A375 (cell line): ENCODE data around the gene TCERG1L. TPM values are rescaled to one million over a fixed set of nuclear protein-coding genes. Genes with fewer than 3 reads are reported as not detected.

ENCODE experiments used
- total RNA-seq: library from RNA; depleted of rRNA; stranded (reverse); fragments of >200 nt; shearing (Covaris generic); gene quantifications from 2 replicates; pipeline ENCODE4 v1.2.3, GENCODE V29; 2014; rRNA removed

TCERG1L gene
- not detected in 2 replicates for total RNA-seq

GRCh38 chr10:131311661-131312477 lies at the start of gene TCERG1L:
Gene TCERG1L (minus strand): TSS chr10:131311721. CDS start chr10:131311635, 86 bp downstream.

